Lung (tissue), 12 donors: Measurements from ENCODE around the gene POT1. TPM values are rescaled to one million over a fixed set of nuclear protein-coding genes. Genes with fewer than 3 reads are reported as not detected.

Experiments used
- ATAC-seq: fragments of 200-7000 bp; cut with Tn5 transposase; one replicate; pipeline ENCODE4 v1.9.1; 2020; ENCODE audit warnings: moderate number of reproducible peaks; ENCODE audit not compliant: insufficient read depth, low FRiP score
- DNase-seq, 3 donors: peaks; one replicate each; pipeline ENCODE4 v3.0.0-alpha.2; 2013 to 2017
- H3K27ac ChIP-seq, 2 donors: one replicate each; pipeline ENCODE4 v1.5.1; 2013; ENCODE audit warnings: mild to moderate bottlenecking in 2 of 2, moderate library complexity in 2 of 2, control low read depth in 1 of 2, inconsistent platforms in 1 of 2, low read depth in 1 of 2, low read length in 1 of 2
- H3K27me3 ChIP-seq, 3 donors: one replicate each; pipeline ENCODE4 v1.5.1; 2013; ENCODE audit warnings: low read length in 2 of 3; ENCODE audit not compliant: control insufficient read depth in 3 of 3, insufficient read depth in 3 of 3
- H3K36me3 ChIP-seq, 4 donors: one replicate each; pipeline ENCODE4 v1.5.1; 2013; ENCODE audit warnings: low read length in 4 of 4, mild to moderate bottlenecking in 1 of 4, moderate library complexity in 1 of 4; ENCODE audit not compliant: control insufficient read depth in 4 of 4, insufficient read depth in 4 of 4
- H3K4me1 ChIP-seq, 5 donors: one replicate each; pipeline ENCODE4 v1.5.1; 2013; ENCODE audit warnings: low read length in 5 of 5, mild to moderate bottlenecking in 2 of 5, moderate library complexity in 1 of 5; ENCODE audit not compliant: control insufficient read depth in 5 of 5, insufficient read depth in 5 of 5
- H3K4me3 ChIP-seq: one replicate; pipeline ENCODE4 v1.5.1; 2013; ENCODE audit warnings: mild to moderate bottlenecking, control low read depth, moderate library complexity
- H3K9ac ChIP-seq, 2 donors: one replicate each; pipeline ENCODE4 v1.5.1; 2013; ENCODE audit warnings: low read length in 2 of 2, control low read depth in 1 of 2; ENCODE audit not compliant: insufficient read depth in 1 of 2
- H3K9me3 ChIP-seq, 4 donors: one replicate each; pipeline ENCODE4 v1.5.1; 2013; ENCODE audit warnings: low read length in 3 of 4, mild to moderate bottlenecking in 1 of 4, moderate library complexity in 1 of 4; ENCODE audit not compliant: control insufficient read depth in 4 of 4, insufficient read depth in 3 of 4
- WGBS, 2 donors: extraction: QIAGEN DNeasy Blood & Tissue Kit; methylation state at CpG; one replicate each; pipeline ENCODE4 v1.1.7; 2013; 5-methylcytosine and 5-hydroxymethylcytosine counted together
- polyA plus RNA-seq, 2 donors: library from polyadenylated mRNA; stranded (reverse); fragments of 200-250 nt; gene quantifications; one replicate each; pipeline ENCODE4 v1.2.1, GENCODE V29; 2013
- total RNA-seq, 2 donors: library from RNA; depleted of rRNA in 1 of 2; stranded (reverse); fragments of >200 nt in 1 of 2; gene quantifications; one replicate each; pipeline ENCODE4 v1.2.1, GENCODE V29; 2014 to 2021
- TF ChIP-seq, protein P1 (sequence below): IDR thresholded peaks from 2 replicates; pipeline ENCODE4 v1.5.1; 2012; ENCODE audit warnings: mild to moderate bottlenecking; ENCODE audit errors: control extremely low read depth, extremely low read depth
- donor health status: control.
- donor health status: control.
- donor health status: Bipolar disorder and iron deficiency.
- donor health status: healthy.
- donor health status: DM: yes; HTN: yes; CAD: no.

POT1 gene
- total and polyA plus RNA-seq, 4 donors = 6.9 to 93.7 (median 12.2) TPM

DNA sequence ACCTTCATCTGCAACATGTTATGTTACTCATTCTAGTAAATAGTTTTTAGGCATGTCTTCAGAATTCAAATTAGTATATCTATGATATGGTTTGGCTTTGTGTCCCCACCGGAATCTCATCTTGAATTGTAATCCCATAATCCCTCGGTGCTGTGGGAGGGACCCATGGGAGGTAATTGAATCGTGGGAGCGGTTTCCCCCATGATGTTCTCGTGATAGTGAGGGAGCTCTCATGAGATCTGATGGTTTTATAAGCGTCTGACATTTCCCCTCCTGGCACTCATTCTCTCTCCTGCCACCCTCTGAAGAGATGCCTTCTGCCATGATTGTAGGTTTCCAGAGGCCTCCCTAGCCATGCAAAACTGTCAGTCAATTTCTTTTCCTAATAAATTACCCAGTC lies 143.6 kb downstream of the POT1 start:
- H3K9ac ChIP-seq = no peak overlapping the region
- TF ChIP-seq, protein P1, sequence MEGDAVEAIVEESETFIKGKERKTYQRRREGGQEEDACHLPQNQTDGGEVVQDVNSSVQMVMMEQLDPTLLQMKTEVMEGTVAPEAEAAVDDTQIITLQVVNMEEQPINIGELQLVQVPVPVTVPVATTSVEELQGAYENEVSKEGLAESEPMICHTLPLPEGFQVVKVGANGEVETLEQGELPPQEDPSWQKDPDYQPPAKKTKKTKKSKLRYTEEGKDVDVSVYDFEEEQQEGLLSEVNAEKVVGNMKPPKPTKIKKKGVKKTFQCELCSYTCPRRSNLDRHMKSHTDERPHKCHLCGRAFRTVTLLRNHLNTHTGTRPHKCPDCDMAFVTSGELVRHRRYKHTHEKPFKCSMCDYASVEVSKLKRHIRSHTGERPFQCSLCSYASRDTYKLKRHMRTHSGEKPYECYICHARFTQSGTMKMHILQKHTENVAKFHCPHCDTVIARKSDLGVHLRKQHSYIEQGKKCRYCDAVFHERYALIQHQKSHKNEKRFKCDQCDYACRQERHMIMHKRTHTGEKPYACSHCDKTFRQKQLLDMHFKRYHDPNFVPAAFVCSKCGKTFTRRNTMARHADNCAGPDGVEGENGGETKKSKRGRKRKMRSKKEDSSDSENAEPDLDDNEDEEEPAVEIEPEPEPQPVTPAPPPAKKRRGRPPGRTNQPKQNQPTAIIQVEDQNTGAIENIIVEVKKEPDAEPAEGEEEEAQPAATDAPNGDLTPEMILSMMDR = no peak
- H3K4me1 ChIP-seq = peaks cover 0 to 6% (median 0%) of the 10 kb centered on the region in 5 donors
- 79 to 92% methylated on average over 6 of the region's 6 CpGs for WGBS, 2 donors
- DNase-seq (no peak), ATAC-seq (no peak)
- no peaks in the 10 kb centered on the region for H3K9me3 ChIP-seq
- no peaks in the 10 kb centered on the region for H3K27me3 ChIP-seq
- no peaks in the 10 kb centered on the region for H3K36me3 ChIP-seq
- no peak overlapping the region for H3K4me3 ChIP-seq
- no peak overlapping the region for H3K27ac ChIP-seq

DNA sequence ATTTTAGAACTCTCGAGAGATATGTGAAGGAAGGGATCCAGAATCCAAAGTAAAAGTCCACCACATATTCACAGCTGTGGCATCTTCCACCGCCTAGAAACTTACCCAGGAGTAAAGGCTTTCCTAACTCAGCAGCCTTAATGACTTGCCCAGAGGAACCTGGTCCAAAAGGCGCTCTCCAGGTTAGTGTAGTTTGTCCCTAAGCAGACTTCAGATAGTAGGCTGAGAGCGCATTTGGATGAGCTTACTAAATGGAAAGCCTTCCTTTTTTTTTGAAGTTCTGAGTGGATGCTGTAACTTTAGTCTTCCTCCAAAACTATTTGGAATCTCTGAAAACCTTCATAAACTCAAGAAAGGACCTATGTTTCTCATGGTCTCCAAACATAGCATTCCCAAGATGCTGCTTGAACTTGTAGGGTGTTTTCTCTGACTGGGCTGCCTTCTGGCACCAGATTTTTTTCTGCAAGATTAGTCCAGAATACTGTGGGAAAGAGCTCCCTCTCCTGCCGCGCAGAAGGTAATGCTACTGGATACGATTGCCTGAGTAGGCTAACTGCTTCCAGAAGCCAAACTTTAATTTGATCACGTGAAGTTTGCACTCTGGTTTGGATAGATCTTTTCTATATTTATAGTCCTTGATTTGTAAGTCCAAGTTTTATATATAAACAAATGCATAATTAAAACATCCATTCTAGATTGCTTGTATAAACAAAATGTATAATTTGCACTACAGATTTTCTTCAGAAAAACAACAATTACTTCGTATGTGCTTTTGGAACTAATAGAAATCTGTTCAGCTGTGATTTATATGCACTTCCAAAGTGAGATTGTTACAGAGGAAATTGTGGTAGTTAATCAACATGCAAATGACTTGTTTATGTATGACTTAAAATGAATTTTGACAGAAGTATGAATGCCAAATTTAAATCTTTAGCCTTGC lies 144.5 kb downstream of the POT1 start:
- Histone ChIP-seq H3K4me3 (no peak overlapping the region), H3K4me1 (peaks cover 0 to 6% (median 0%) of the 10 kb centered on the region in 5 donors), H3K27ac (no peak overlapping the region), H3K9ac (no peak overlapping the region), H3K36me3 (no peaks in the 10 kb centered on the region), H3K27me3 (no peaks in the 10 kb centered on the region), H3K9me3 (no peaks in the 10 kb centered on the region)
- WGBS, 2 donors = 48% methylated on average over 9 of the region's 9 CpGs
- TF ChIP-seq, protein P1 = peak; percentile 42
- DNase-seq = peak; percentile 78 to 93 (median 86)
- ATAC-seq = no peak

DNA sequence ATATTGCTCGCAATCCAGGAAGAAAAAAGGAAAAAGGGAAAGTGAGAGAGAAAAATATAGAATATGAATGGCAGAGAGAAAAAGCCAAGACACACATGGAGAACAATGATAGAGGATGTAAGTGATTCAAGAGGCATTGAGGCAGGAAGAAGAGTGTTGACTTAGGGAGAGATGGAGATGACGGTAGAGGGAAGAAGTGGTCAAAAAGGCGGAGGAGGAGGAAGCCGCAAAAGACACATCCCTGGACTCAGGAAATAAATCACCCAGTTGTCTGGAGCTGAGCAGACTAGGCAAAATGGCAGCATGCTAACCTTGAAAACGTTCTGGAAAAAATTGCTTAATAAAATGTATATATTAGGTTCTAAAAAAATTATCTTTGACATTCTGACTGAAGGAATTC lies 146.4 kb downstream of the POT1 start:
- Histone ChIP-seq H3K4me3 (no peak overlapping the region), H3K27me3 (no peaks in the 10 kb centered on the region), H3K9me3 (no peaks in the 10 kb centered on the region), H3K27ac (no peak overlapping the region), H3K9ac (no peak overlapping the region), H3K36me3 (no peaks in the 10 kb centered on the region), H3K4me1 (peaks cover 0 to 6% (median 0%) of the 10 kb centered on the region in 5 donors)
- DNase-seq (no peak), ATAC-seq (no peak)
- TF ChIP-seq, protein P1 = no peak
- 69 to 74% methylated on average over 5 of the region's 5 CpGs for WGBS, 2 donors
